CD1c-positive myeloid dendritic cell (primary cell): Measurements from ENCODE around the gene CTRB1.
"Not testable (repeated sequence)": the region's sequence is repeated elsewhere in the genome, so short reads cannot be mapped to it uniquely, and the experiment has no call there.

ENCODE experiments used
- DNase-seq: peaks from one replicate; pipeline ENCODE4 v3.0.0-alpha.2; 2016; ENCODE audit errors: extremely low spot score

The CTRB1 gene

DNA sequence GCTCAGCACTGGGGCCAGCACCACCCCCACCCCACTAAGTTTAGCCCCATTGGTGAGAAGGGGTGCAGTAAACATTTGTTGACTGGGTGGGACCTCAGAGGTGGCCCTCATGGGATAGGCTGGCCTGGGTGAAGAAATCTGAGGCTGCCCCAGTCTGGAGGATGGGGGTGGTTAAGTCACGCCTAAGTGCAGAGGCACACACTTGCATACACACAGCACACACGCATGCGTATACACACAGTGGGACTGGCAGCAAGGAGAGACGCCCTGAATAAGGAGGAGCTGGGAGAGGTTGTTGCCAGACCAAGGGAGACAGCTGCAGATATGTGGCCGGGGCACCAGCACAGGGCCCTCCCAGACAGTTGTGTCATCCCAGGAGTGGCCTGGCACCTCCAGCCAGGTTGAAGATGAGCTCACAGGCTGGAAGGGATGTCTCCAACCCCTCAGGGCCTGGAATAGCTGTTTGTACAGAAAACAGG lies 35.6 kb downstream of the CTRB1 start:
- no peak for DNase-seq

DNA sequence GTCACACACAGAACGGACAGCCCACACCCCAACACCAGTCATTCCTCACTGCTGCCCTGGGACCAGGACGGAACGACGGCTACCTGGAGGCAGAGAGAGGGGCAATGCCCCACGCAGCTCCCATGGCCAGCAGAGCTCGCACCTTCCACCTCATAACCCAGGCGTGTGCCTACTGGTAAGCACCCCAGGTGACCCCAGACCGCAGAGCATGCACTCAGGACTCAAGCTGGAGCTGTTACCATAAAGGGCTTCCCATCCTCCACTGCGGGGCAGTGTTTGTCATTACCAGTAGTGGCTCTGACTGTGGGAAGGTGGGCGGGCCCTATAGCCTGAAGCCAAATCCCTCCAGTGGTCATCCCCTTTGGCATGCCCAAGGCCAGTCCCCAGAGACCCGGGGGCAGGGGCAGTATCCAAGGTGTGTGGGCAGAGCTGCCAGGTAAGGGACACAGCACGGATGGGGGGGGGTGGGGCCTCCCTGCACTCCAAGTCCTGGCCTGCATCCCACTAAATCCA lies 37.3 kb downstream of the CTRB1 start:
- no peak for DNase-seq

DNA sequence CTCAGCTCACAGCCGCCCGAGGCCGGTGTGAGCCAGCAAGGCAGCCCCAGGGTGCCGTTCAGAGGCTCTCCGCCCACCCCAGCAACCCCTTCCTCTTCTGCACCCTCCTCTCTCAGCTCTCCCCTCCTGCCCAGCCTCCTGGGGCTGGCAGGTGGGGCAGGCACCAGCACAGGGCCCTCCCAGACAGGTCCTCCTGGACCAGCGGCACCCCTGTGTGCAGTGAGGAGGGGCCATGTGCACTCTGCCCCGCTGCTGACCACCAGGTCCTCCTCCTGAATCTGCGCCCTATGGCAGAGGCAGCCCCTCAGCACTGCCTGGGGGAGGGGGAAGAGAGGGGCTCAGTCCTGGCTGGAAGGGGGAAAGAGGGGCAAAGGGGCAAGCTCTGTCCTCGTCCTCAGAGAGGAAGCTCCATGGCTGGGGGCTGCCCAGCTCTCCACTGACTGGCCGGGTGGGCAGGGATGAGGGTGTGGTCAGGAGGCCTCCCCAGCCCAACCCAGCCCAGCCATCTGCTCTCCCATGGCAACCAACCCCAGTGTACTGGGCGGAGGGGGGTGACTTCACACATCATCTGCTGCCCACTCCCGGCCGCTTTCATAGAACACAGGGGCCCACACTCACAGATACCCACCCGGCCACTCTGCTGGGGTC lies 38.0 kb downstream of the CTRB1 start:
- no peak for DNase-seq

DNA sequence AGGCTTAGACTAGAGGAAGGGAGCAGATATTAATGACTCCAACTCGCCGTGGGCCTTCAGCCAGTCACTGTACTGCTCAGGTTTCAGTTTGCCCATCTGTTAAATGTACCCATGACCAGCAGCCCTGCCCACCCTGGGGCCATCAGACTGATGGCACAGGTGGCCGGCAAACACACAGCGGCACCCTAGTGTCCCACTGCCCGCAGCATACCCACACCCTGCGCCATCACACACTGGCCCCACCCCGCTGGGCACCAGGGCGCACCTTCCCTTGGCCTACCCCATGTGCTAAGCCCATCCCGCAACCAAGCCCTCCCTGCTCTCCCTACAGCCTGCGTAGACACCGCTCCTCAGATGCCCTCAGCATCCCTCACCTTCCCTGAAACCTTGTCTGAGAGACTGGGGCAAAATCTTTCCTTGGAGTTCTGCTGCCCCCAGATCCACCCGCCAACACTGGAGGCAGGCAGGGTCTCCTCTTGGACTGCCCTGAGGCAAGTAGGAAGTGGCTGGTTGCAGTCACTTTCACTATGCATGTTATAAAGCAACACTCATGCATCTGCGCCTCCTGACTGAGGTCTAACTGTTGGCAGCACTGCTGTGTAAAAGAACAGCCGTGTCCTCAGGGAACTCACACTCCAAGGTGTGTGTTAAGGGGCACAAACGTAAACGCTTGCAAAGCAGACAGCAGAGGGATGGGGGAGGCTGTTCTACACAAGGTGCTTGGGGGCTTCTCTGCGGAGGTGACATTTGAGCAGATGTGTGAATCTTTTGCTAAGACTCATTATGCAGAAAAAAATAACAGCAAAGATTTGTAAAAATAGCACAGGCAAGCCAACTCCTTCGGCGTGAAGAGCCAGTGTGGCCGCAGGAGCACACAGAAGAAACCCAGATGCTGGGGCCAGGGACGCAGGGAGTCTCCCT lies 39.4 kb downstream of the CTRB1 start:
- DNase-seq = no peak

DNA sequence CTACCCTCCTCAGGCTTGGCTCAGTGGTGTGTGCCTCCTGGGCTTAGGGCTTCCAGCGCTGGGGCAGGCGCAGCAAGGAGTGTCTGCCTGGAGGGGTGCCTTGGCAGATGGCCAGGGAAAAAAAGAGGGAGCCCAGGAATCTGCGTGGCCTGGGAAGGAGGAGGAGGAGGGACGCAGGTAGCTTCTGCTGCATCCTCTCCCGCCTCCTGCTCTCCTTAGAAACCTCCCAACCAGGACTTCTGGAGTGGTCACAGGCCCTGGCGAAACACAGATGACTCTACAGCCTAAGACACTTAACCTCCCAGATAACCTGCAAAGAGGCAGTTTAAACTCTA lies 40.0 kb downstream of the CTRB1 start:
- no peak for DNase-seq

DNA sequence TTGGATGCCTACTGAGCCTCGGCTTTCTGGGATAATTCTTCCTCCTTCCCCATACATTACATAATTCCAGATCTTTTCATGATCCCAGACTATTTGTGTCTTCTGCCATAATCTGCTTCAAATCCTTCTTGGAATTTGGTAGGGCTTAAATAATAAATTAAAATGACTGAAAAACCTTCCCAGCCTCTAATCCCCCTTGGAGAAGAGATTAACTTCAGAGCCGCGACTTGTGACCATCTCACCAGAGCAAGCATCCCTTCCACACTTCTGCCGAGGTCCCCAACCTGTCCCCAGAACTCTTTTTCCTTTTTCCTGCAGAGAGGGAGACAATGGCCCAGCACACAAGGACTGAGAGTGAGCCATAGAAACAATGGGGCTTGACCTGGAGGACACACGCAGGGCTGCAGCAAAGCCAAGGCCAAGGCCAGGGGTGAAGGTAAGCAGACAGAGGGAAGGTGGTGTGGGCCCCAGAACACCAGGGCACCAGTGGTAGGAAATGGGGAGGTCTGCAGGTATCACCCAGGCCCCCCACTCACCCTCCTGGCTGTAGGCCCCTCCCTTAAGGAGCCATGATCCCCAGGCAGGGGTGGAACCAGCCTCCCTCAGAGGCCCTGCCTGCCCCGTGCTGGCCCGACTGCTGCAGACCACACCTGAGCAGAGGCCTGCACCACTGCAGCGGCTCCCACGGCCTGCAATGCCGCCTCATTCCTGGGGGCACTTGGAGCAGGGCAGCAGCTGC lies 42.2 kb downstream of the CTRB1 start:
- DNase-seq = no peak

DNA sequence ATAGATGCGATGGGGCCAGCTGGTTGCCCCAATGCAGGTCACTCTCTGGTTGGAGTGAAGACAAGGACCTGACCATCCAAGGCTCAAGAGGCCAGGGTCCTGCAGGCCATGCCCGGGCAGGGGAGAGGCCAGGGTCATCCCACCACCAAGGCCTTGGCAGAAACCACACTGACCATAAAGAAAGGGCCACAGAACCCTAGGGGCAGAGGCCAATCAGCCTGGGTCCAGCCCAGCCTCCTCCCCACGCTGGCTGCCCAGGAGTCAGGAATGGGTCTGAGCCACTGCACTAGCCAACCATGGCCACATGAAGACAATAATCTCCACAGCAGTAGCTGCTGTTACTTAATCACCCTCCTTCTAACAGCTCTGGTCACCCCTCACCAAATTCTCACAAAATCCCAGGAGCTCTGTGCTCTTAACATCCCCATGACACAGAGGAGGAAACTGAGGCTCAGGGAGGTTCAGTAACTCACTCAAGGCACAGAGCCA lies 42.8 kb downstream of the CTRB1 start:
- DNase-seq = no peak

DNA sequence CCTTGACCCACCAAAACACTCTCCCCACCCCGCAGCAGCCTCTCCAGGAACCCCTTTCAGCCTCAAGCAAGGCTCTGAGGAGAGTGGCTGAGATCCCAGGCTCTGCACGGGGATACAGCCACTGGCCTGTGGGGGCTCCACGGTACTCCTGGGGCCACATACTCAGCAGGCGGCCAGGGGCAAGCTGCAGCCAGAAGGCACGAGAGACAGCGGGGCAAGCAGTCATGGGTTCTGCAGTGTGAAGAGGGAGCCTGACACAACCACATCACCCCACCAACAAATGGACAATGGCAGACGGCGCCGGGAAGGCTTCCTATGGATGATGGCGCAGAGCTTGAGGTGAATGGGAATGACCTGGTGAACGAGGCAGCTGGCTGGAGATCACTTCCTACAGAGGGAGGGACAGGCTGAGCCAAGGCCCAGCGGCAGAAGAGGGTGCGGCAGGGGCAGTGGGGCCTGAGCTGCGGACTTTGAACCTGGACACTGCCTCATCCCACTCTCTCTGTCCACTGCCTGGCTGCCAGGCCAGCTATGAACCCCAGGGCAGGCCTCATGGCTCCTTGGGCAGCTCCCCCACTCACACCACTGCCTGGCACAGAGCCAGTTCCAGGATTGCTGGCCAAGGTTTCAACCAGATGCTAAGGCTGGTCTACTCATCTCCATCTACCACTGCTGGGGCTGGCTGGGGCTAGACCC lies 43.5 kb downstream of the CTRB1 start:
- DNase-seq = no peak

DNA sequence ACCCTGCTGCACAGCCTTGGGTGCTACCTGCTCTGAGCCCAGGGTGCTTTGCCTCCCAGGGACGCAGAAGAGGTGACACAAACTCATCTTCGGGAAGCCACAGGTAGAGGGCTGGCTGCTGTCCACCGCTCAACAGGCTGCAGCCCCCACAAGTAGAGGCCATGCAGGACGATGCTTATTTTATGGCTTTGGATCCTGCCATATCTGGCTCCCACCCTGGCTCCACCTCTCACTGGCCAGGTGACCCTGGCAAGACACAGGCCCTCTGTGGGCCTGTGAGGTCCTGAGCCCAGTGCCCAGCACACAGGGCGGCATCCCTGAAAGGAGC lies 44.0 kb downstream of the CTRB1 start:
- DNase-seq = no peak

DNA sequence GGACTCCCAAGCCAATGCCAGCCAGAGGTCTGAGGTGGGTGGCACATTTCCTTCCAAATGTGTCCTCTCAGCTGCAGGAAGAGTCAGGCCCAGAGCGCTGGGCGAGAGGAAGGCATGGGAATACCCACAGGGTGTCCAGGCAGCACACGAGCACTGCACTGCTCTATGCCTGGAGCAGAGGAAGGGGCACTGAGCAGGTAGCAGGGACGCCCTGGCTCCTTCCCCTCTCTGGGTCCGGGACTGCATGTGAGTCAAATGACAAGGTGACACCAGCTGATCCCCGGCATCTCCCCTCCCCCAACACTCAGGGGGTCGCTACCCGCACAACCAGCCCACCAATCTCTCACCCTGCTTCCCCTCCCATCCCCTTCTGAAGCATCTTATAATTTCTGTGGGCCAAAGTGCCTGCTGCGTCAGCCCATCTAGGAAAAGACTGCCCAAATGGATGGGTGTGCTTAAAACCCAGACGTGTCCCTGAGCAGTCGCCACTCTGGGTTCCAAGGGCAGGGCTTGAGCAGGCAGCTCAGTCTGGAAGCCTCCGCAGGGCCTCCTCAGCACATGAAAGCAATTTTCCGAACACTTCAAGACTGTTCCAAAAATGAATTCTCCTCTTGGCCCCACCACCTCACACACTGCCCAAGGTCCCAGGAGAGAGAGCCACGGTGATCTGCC lies 44.6 kb downstream of the CTRB1 start:
- DNase-seq = no peak

DNA sequence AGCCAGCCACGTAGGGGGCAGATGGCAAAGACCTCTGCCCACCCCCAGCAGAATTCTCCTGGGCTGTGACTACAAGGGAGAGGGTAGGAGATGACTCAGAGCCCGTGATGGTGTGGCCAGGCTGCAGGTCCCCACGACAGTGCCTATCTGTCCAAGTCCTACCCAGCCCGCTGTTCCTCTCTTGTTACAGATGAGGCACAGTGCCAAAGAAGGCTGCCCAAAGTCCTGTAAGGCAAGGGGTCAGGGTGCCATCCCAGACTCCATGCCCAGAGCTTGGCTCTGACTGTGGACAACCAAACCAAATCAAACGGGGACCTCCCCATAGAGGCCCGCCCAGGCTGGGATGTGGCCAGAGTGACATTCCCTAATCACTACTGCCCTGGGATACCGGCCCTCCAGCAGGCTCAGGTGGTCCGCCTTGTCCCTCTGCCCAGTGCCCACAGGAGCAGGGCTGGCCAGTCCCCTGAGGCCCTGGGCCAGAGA lies 45.2 kb downstream of the CTRB1 start:
- no peak for DNase-seq

DNA sequence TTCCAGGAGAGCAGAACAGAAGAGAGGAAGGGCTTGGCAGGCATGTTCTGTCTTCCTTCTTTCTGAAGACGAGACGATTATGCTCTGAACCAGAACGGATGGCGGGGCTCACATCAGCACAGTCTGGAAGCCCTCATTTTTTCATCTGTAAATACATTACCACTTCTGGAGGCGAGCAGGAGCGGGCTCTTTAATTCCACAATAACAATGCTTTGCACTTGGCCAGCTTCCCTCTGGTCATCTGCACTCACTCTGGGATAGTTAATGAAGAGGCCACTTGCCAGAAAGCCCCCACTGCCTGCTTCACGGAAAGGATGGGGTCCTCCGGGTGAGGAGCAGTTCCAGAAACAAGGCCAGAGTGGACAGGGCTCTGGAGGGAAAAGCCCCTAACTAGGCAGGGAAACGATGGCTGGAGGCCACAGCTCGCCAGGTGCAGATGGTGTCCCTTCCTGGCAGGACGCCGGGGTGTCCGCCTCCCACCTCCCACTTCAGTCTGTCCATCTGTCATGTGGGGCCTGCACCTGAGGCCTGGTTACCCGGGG lies 45.7 kb downstream of the CTRB1 start:
- DNase-seq = no peak

DNA sequence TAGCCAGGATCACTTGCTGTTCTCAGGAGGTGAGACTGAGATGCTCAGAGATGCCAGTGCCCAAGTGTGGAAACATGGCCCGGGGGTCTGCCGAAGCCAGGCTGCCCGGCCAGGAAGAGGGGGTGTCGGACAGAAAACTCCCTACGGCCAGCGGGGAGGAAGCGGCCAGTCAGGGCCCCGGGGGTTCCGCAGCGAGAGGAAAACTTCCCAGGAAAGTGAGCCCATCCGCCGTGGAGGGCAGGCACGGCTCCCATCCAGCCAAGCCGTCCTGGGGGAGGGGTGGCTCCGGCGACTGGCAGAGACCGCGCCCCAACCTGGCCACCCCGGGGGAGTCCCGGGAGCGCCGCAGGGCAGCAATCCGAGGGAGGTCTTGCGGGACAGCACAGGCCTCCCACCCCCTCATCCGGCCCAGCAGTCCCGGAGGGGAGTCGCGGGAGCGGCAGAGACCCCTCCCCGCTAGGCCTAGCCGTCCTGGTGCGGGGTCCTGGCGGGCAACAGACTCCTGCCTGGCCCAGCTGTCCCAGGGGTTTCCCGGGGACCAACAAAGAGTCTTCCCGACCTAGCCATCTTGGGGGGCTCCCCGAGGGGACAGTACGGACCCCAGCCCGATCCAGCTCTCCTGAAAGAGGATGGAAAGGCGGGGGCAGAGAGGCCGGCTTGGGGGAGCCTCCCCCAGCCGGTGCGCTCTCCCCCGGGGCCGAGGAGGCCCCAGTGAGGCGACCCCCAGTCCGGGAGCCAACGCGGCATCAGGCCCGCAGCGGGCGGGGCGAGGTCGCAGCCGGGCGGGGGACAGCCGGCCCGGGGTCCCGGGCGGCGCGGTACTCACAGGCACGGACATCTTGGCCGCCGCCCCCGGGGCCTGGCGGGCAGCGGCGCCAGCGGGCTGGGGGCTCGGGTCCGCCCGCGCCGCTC lies 46.5 kb downstream of the CTRB1 start:
- DNase-seq = no peak

DNA sequence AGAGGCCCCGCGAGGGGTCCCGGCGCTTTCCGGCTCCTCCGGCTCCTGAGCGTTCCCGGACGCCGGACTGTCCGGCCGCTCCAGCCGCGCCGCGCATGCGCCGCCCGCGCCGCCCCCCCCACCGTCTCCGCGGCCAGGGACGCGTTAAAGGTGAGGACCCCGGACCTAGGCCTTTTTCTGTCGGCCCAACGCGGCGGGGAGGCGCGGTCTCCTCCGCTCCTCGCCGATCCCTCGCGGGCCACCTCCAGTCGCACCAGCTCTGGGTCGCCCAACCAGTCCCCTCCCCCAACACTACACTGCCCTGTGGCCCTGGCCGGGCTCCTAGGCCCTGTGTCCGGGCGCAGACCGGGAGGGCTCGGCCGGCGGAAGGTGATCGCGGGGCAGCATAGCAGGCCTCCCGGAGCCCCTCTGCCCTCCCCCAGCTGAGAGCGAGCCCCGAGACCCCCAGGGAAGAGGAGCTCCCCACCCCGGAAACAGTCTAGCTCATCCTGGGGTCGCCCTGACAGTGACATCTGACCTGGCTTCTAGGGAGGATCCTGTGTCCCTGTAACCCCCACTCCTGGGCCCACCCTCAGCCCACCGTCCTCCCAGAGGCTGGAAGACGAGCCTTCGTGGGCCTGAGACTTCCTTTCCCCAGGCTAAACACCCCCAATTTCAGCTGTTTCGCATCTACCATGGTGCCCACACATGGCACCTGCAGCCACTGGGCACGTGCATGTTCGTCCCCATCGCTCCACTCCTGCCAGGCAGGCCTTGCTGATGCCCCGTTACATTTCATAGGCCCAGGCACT lies 47.3 kb downstream of the CTRB1 start:
- DNase-seq = peak; percentile 32

DNA sequence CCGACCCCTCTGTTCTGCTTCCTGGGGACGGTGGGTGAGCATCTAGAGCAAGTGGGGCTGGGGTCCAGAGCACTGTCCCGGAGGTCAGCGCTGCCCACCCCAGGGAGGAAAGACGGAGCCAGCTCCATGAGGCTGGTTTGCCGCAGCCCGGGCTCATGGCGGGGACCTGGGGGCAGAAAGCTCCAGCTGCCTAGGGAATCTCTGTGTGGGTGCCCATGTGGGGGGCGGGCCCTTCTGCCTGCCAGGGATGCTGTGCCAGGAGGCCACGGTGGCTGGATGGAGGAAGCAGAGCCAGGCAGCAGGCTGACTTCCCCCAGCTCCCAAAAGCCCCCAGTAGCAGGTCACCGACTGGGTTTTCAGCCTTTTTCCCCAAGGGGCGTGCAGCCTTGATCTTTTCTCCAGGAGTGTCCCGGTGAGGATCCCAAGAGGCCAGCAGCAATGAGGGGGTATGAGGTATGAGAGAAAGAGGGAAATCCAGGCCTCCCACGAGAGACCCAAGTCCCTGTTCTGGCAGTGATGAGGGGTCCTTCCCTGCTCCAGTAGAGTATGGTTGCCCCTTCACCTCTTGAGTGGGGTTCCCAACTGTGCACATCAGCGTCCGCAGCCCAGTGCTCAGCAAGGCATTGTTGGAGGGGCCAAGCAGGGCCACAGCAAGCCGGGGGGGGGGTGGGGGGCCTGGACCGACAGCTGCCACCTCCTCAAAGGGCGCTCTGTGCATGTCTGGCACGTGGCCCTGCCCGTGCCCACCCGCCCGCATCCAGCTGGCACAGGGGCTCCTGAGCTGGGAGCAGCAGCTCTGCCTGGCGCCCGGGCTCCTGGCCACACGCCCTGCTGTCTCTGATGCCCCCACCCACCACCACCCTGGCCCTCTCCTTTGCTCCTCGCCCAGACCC lies 48.2 kb downstream of the CTRB1 start:
- no peak for DNase-seq

DNA sequence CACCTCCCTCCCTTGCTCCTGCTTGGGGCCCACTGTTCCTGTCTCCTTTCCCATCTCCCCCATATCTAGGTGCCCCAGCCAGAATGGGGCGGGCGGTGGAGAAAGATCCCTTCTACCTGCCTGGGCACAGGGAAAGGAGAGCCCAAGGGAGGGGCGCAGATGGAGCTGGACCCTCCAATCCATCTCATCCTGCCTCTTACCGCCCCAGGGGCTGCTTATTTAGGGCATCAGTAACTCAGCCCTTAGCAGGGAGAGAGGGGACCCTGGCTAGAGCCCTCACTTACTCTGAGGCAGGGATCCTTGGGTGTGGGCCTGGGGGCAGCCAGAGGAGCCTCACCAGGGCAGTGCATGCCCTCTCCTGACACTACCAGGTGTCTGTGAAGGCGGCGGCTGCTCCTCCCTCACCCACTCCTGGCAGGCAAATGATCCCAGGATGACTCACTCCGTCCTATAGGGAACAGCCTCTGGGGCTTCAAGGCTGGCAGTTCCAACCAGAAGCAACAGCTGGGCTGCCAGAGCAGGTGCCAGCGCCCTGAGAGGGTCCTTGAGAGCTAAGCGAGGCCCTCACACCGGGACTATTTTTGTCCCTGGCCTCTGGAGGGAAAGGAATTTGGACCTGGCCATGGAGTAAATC lies 49.0 kb downstream of the CTRB1 start:
- no peak for DNase-seq

DNA sequence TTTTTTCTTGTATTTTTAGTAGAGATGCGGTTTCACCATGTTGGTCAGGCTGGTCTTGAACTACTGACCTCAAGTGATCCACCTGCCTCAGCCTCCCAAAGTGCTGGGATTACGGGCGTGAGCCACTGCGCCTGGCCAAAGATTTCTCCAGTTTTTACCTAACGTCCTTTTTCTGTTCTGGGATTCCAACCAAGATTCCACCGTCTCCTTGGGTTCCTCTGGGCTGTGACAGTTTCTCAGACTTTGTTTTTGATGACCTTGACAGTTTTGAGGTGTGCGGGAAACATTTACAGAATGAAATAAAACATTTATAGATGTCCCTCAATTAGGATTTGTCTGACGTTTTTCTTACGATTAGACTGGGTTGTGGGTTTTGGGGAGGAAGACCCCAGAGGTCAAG lies 50.6 kb downstream of the CTRB1 start:
- DNase-seq = not testable (repeated sequence)
